Osteoblast (primary cell): ENCODE results near the gene NOLC1. TPM values are rescaled to one million over a fixed set of nuclear protein-coding genes. Genes with fewer than 3 reads are reported as not detected.
A peak's percentile ranks its signal among the peaks of the same experiment; 100 is the strongest.

ENCODE experiments used
- DNase-seq: peaks from one replicate; pipeline ENCODE4 v3.0.0; 2011; ENCODE audit warnings: low spot score, mixed read lengths; ENCODE audit not compliant: insufficient read length; ENCODE audit errors: missing footprints
- H2AFZ ChIP-seq: 2 replicates; pipeline ENCODE4 v1.6.0; 2011; ENCODE audit warnings: mild to moderate bottlenecking, low read length
- H3K27ac ChIP-seq: 2 replicates; pipeline ENCODE4 v1.5.1; 2011; ENCODE audit warnings: mild to moderate bottlenecking, low read depth, low read length, moderate library complexity
- H3K27me3 ChIP-seq: 2 replicates; pipeline ENCODE4 v1.6.0; 2012; ENCODE audit warnings: mild to moderate bottlenecking, control low read depth, inconsistent platforms, low read length, moderate library complexity; ENCODE audit not compliant: insufficient read depth
- H3K36me3 ChIP-seq: 2 replicates; pipeline ENCODE4 v1.5.1; 2011; ENCODE audit warnings: mild to moderate bottlenecking, low read length, control low read depth, moderate library complexity; ENCODE audit not compliant: insufficient read depth
- H3K4me1 ChIP-seq: 2 replicates; pipeline ENCODE4 v1.5.1; 2011; ENCODE audit warnings: mild to moderate bottlenecking, low read length, control low read depth, moderate library complexity; ENCODE audit not compliant: insufficient read depth
- H3K4me2 ChIP-seq: 2 replicates; pipeline ENCODE4 v1.6.0; 2011; ENCODE audit warnings: mild to moderate bottlenecking, low read length; ENCODE audit not compliant: insufficient read depth
- H3K4me3 ChIP-seq: fragments of 200-600 bp; sonication (generic); 3 replicates; pipeline ENCODE4 v1.5.1; 2012; ENCODE audit warnings: mild to moderate bottlenecking, low read length, inconsistent platforms; ENCODE audit not compliant: insufficient read depth
- H3K79me2 ChIP-seq: 2 replicates; pipeline ENCODE4 v1.6.0; 2012; ENCODE audit warnings: mild to moderate bottlenecking, low read length, control low read depth, inconsistent platforms; ENCODE audit not compliant: insufficient read depth
- H3K9me3 ChIP-seq: 2 replicates; pipeline ENCODE4 v1.5.1; 2011; ENCODE audit warnings: low read depth, low read length, control low read depth
- H4K20me1 ChIP-seq: 2 replicates; pipeline ENCODE4 v1.6.0; 2012; ENCODE audit warnings: mild to moderate bottlenecking, low read length, control low read depth; ENCODE audit not compliant: insufficient read depth
- total RNA-seq: library from RNA; depleted of rRNA; stranded (reverse); fragments of >200 nt; gene quantifications from 2 replicates; pipeline ENCODE4 v1.2.3, GENCODE V29; 2012
- TF ChIP-seq, protein P1 (sequence below): IDR thresholded peaks from 2 replicates; pipeline ENCODE4 v1.5.1; 2011; ENCODE audit warnings: mild to moderate bottlenecking, low read depth, low read length, moderate library complexity; ENCODE audit errors: extremely low read depth

The NOLC1 gene
- total RNA-seq, 1 donor = 18.1 TPM

DNA sequence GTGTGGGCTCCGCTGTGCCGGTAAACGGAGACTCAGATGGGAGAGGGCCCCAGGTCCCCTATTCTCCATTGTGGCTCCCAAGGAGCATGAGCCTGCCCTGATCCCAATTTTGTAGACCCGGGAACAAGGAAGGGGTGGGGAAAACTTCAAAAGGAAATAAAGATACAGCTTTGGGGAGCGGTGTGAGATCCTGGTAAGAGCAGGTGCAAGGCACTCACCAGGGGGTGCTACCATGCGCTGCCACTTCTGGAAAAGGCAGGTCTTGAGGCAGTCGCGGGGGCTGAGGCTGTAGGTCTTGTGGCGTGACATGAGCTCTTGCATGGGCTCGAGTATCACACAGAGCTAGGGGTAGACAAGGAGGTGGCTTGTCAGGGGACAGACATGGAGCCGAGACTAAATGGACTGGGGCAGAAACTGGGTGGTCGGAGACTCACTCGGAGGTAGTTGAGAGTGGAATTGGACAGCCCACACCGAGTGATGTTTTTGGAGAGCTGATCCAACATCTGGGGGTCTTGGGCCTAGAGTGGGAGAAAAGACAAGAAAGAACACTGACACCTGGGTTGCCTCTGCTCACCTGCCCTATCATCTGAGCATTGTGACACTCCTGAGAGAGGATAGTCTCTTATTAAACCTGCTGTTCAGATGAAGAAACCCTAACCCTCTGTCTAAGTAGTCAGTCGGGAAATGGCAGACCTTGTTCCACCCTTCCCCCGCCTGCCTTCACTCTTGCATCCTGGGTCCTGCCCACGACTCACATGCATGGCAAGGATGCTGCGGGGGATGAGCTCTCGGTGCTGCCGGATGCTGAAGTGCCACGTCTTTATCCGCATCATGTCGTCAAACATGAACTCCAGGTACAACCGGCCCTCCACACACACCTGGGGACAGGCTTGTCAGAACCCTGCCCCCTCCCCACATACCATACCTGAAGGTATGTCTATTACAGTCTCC is 42.7 kb upstream of the NOLC1 start:
- no peak for DNase-seq
- H3K9me3 ChIP-seq = no peaks in the 10 kb centered on the region
- no peak overlapping the region for H3K4me3 ChIP-seq
- H3K4me1 ChIP-seq = peaks cover 14% of the 10 kb centered on the region
- no peak overlapping the region for H3K27ac ChIP-seq
- H4K20me1 ChIP-seq = peaks cover 60% of the 10 kb centered on the region
- H2AFZ ChIP-seq = no peak overlapping the region
- peaks cover 43% of the 10 kb centered on the region for H3K79me2 ChIP-seq
- no peak overlapping the region for H3K4me2 ChIP-seq
- H3K27me3 ChIP-seq = no peaks in the 10 kb centered on the region
- peaks cover 46% of the 10 kb centered on the region for H3K36me3 ChIP-seq
- TF ChIP-seq, protein P1, sequence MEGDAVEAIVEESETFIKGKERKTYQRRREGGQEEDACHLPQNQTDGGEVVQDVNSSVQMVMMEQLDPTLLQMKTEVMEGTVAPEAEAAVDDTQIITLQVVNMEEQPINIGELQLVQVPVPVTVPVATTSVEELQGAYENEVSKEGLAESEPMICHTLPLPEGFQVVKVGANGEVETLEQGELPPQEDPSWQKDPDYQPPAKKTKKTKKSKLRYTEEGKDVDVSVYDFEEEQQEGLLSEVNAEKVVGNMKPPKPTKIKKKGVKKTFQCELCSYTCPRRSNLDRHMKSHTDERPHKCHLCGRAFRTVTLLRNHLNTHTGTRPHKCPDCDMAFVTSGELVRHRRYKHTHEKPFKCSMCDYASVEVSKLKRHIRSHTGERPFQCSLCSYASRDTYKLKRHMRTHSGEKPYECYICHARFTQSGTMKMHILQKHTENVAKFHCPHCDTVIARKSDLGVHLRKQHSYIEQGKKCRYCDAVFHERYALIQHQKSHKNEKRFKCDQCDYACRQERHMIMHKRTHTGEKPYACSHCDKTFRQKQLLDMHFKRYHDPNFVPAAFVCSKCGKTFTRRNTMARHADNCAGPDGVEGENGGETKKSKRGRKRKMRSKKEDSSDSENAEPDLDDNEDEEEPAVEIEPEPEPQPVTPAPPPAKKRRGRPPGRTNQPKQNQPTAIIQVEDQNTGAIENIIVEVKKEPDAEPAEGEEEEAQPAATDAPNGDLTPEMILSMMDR = no peak

DNA sequence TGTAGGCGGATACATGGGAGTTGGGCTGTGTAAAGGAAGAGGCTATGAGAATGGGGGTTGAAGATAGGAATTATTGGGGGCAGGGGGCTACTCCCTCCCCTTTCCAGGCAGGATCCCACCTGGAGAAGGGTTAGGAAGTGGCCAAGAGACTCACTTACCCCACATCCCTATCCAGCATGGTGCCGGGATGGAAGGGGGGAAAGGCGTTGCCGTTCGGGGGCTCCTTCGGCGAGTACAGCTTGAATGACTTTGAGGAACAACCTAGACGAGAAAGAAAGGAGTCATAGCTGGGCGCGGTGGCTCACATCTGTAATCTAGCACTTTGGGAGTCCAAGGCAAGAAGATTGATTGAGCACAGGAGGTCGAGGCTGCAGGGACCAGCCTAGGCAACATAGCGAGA is 40.9 kb upstream of the NOLC1 start:
- Histone ChIP-seq H3K27ac (no peak overlapping the region), H3K4me3 (no peak overlapping the region), H3K9me3 (no peaks in the 10 kb centered on the region), H2AFZ (no peak overlapping the region), H4K20me1 (peaks cover 60% of the 10 kb centered on the region), H3K79me2 (peaks cover 58% of the 10 kb centered on the region), H3K27me3 (no peaks in the 10 kb centered on the region), H3K36me3 (peaks cover 46% of the 10 kb centered on the region), H3K4me1 (peaks cover 25% of the 10 kb centered on the region), H3K4me2 (no peak overlapping the region)
- TF ChIP-seq, protein P1 = no peak
- peak; percentile 65 for DNase-seq

DNA sequence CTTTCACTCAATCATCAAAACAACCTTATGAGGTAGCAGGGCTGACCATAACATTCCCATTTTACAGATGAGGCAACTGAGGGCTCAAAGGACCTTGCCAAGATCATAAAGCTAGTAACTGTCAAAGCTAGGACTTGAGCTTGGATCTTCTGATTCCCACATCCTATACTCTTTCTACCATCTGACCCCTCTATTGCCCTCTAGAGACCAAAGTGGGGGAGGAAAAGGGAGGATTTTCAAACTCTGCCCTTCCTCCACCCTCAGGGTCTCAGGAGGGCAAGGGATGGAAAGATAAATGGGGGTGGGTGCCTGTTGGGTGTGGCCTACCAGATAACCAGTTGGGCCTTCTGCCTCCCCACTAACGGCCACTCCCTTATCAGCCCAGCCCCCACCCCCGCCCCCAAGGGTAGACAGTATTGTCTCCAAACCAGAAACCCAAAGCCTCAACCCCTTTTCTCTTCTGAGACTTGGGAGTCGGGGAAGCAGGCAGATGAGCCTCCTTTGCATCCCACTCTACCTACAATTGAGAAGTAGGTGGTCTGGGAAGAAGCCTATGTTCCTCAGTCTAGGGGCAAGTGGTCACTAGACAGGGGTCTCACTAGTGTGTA is 39.9 kb upstream of the NOLC1 start:
- no peaks in the 10 kb centered on the region for H3K9me3 ChIP-seq
- peaks cover 68% of the 10 kb centered on the region for H3K79me2 ChIP-seq
- no peak overlapping the region for H3K4me3 ChIP-seq
- peak; percentile 46 for DNase-seq
- H3K36me3 ChIP-seq = peaks cover 42% of the 10 kb centered on the region
- no peak overlapping the region for H3K27ac ChIP-seq
- H2AFZ ChIP-seq = no peak overlapping the region
- peaks cover 56% of the 10 kb centered on the region for H4K20me1 ChIP-seq
- no peaks in the 10 kb centered on the region for H3K27me3 ChIP-seq
- TF ChIP-seq, protein P1 = no peak
- H3K4me1 ChIP-seq = peaks cover 36% of the 10 kb centered on the region
- H3K4me2 ChIP-seq = peak overlapping the region; percentile 97
